ENCODE measurements around the gene SOBP.

SOBP gene

DNA sequence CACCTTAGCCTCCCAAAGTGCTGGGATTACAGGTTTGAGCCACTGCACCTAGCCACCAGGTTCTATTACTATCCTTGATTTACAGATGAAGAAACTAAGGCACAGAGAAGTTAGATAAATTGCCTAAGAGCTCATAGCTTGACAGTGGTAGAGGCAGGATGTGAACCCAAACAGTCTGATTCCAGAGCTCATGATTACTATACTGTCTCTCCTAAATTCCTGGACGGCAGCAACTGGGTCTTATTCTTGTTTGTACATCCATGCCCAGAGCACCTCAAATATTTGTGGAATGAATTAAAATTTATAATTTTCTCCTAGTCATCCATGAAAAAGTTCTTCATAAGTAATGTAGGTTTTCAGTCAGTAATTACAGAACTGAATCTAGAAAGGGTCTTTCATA is 45.6 kb upstream of the SOBP start:
- Mint-ChIP-seq H3K27ac (no peak overlapping the region), H3K36me3 (ENCODE audit: low read depth) (peaks cover 35% of the 10 kb centered on the region), H3K27me3 (ENCODE audit: low read depth) (no peaks in the 10 kb centered on the region), H3K9me3 (peaks cover 30% of the 10 kb centered on the region), H3K4me1 (no peaks in the 10 kb centered on the region), H3K4me3 (no peak overlapping the region)
- TF ChIP-seq, protein P1, sequence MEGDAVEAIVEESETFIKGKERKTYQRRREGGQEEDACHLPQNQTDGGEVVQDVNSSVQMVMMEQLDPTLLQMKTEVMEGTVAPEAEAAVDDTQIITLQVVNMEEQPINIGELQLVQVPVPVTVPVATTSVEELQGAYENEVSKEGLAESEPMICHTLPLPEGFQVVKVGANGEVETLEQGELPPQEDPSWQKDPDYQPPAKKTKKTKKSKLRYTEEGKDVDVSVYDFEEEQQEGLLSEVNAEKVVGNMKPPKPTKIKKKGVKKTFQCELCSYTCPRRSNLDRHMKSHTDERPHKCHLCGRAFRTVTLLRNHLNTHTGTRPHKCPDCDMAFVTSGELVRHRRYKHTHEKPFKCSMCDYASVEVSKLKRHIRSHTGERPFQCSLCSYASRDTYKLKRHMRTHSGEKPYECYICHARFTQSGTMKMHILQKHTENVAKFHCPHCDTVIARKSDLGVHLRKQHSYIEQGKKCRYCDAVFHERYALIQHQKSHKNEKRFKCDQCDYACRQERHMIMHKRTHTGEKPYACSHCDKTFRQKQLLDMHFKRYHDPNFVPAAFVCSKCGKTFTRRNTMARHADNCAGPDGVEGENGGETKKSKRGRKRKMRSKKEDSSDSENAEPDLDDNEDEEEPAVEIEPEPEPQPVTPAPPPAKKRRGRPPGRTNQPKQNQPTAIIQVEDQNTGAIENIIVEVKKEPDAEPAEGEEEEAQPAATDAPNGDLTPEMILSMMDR (IDR thresholded peaks at IDR 0.05; ENCODE audit: unreplicated experiment in 3 of 3): no peak

DNA sequence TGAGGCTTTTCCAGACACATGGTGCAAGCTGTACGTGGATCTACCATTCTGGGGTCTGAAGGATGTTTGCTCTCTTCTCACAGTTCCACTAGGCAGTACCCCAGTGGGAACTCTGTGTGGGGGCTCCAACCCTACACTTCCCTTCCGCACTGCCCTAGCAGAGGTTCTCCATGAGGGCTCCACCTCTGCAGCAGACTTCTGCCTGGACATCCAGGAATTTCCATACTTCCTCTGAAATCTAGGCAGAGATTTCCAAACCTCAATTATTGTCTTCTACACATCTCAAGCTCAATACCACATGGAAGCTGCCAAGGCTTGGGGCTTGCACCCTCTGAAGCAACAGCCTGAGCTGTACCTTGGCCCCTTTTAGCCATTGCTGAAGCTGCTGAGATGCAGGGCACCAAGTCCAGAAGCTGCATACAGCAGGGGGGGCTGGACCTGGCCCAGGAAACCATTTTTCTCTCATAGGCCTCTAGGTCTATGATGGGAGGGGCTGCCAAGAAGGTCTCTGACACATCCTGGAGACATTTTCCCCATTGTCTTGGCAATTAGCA is 42.2 kb upstream of the SOBP start:
- H3K27ac Mint-ChIP-seq: no peak overlapping the region
- no peaks in the 10 kb centered on the region for H3K27me3 Mint-ChIP-seq (ENCODE audit: low read depth)
- H3K36me3 Mint-ChIP-seq (ENCODE audit: low read depth): peaks cover 57% of the 10 kb centered on the region
- no peaks in the 10 kb centered on the region for H3K4me1 Mint-ChIP-seq
- TF ChIP-seq, protein P1 (IDR thresholded peaks at IDR 0.05; ENCODE audit: unreplicated experiment in 3 of 3): no peak
- H3K9me3 Mint-ChIP-seq: peaks cover 40% of the 10 kb centered on the region
- no peak overlapping the region for H3K4me3 Mint-ChIP-seq

DNA sequence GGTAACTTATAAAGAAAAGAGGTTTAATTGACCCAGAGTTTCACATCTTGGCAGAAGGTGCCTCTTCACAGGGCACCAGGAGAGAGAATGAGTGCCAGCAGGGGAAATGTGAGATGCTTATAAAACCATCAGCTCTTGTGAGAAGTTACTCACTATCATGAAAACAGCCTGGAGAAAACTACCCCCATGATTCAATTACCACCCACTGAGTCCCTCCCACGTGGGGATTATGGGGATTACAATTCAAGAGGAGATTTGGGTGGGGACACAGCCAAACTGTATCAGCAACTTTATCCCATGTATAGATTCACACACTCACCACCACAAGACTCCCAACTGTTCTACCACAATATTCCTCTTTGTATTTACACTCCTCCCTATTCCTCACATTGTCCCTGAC is 41.1 kb upstream of the SOBP start:
- H3K4me3 Mint-ChIP-seq: no peak overlapping the region
- peaks cover 63% of the 10 kb centered on the region for H3K36me3 Mint-ChIP-seq (ENCODE audit: low read depth)
- peaks cover 40% of the 10 kb centered on the region for H3K9me3 Mint-ChIP-seq
- no peaks in the 10 kb centered on the region for H3K4me1 Mint-ChIP-seq
- TF ChIP-seq, protein P1 (IDR thresholded peaks at IDR 0.05; ENCODE audit: unreplicated experiment in 3 of 3): no peak
- H3K27ac Mint-ChIP-seq: no peak overlapping the region
- H3K27me3 Mint-ChIP-seq (ENCODE audit: low read depth): no peaks in the 10 kb centered on the region

DNA sequence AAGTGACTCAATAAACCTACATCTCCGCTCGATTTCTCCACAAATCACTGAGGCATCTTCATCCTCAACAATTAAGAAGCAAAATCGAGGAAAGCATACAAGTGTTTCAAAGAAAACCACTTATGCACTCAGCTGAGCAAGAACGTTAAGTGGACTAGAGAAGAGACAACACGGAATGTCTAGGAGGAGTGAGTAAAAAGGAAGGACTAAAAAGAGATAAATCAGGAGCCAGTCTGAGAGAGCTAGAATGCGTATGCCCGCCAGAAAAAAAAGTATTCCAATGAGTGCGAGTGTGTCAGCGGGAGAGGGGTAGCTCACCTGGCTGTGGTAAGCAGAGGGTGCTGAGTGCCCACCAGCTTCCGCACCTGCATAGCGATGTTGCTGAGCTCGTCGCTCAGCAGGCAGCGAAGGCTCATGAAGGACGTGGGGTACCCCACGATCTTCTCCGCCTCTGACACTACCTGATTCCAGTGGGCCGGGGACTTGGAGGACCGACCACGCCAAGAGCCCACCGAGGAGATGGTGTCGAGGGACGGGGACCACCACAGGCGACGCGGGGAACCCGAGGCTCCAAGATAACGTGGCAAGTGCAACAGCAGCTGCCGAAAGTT is 31.1 kb upstream of the SOBP start:
- Mint-ChIP-seq H3K36me3 (ENCODE audit: low read depth) (peaks cover under 1% of the 10 kb centered on the region), H3K27me3 (ENCODE audit: low read depth) (no peaks in the 10 kb centered on the region), H3K4me1 (peaks cover 19% of the 10 kb centered on the region)

DNA sequence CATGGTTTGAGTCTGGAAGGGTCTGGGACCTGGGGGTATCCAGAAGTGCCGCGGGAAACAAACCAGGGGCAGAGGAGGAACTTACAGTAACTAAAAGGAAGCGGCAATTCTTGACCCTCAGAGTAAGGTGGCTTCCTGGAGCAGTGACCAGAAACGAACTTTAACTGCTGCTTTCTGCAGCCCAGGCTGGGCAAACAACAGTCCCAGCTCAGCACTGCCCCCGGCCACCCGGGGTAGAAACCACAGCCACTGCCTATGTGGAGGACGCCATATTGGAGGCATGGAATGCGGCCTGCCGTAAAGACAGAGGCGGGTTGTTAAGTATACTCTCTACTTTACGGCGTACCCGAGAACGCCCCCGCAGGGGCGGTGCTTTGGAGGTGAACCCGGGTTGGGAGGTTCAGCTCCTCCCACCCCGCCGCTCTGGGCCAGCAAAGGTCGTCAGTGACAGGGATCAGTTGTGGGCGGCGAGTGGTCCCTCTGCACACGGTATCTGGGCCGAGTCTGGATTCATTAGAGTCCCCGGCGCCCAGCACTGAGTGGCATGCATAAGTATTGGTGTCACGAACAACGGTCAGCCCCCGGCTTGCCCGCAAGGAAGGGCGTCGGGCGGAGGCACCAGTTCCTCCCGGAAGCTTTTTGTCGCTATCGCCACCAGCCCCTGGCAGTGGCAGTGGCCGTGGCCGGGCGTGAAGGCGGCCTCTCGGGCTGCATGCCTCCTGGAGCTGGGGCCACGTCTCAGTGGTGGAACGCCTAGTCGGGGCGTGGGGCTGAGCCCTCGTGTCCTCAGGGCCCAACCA is 30.4 kb upstream of the SOBP start, which contains the start of gene PDSS2:
TSS of gene PDSS2 (minus strand) at position 282 of the 800 bp plus-strand sequence. CDS start at position 3, 279 bp downstream.
- TF ChIP-seq, protein P1 (IDR thresholded peaks at IDR 0.05; ENCODE audit: unreplicated experiment in 3 of 3): peak; percentile 70 to 75 (median 72)
- Mint-ChIP-seq H3K36me3 (ENCODE audit: low read depth) (no peaks in the 10 kb centered on the region), H3K4me3 (peak within 1 kb of the TSS; percentile 85 to 96 (median 94)), H3K4me1 (peaks cover 19% of the 10 kb centered on the region), H3K9me3 (no peaks in the 10 kb centered on the region), H3K27ac (peak within 1 kb of the TSS; percentile 79 to 94 (median 85)), H3K27me3 (ENCODE audit: low read depth) (no peaks in the 10 kb centered on the region)

More for the DNA sequence above, 31.1 kb upstream of the SOBP start:
- peak overlapping the region; percentile 85 to 96 (median 94) for H3K4me3 Mint-ChIP-seq
- TF ChIP-seq, protein P1 (IDR thresholded peaks at IDR 0.05; ENCODE audit: unreplicated experiment in 3 of 3): no peak
- no peaks in the 10 kb centered on the region for H3K9me3 Mint-ChIP-seq
- H3K27ac Mint-ChIP-seq: peak overlapping the region; percentile 79 to 94 (median 85)

All from nephron (organoid).